ENCODE results near the gene ASPSCR1. TPM values are rescaled to one million over a fixed set of nuclear protein-coding genes. Genes with fewer than 3 reads are reported as not detected.

ASPSCR1 gene
- total and polyA plus RNA-seq, 2 of the 4 experiments (the other 2 are of a cell fraction): 7.2 to 17.2 TPM

- Histone ChIP-seq H4K8ac (ENCODE audit: low read depth in 2 of 2, low read length in 2 of 2) (no peak overlapping the region), H3K36me3 (ENCODE audit: control insufficient read depth, insufficient read depth, low read length) (peaks cover 39% of the 10 kb centered on the region), H3K4me2 (ENCODE audit: low read depth, low read length) (no peak overlapping the region), H2BK15ac (ENCODE audit: low read depth, low read length) (no peak overlapping the region), H3K14ac (replicated peaks; ENCODE audit: low read depth, low read length) (no peak overlapping the region), H4K5ac (ENCODE audit: low read depth, low read length) (no peak overlapping the region), H2BK20ac (ENCODE audit: low read depth, low read length) (no peak overlapping the region), H3K4me1 (ENCODE audit: control insufficient read depth, insufficient read depth, low read length) (peaks cover 18% of the 10 kb centered on the region), H2BK120ac (ENCODE audit: low read depth, low read length) (no peak overlapping the region), H3K27me3 (ENCODE audit: control insufficient read depth, insufficient read depth, low read length) (no peaks in the 10 kb centered on the region), H3K4ac (ENCODE audit: low read depth, low read length) (no peak overlapping the region), H3K79me1 (ENCODE audit: low read depth in 1 of 2, low read length in 2 of 2) (peaks cover 10 to 37% of the 10 kb centered on the region in 2 experiments), H3K27ac (ENCODE audit: insufficient read depth, low read length) (no peak overlapping the region), H2AK9ac (replicated peaks; ENCODE audit: low read depth, low read length, poor library complexity) (no peak overlapping the region), H2AFZ (replicated peaks; ENCODE audit: low read length, poor library complexity) (no peak overlapping the region), H2AK5ac (ENCODE audit: low read depth, low read length) (no peak overlapping the region), H3K4me3 (ENCODE audit: insufficient read depth, low read depth, low read length) (no peak overlapping the region), H4K91ac (ENCODE audit: insufficient read depth, low read depth, low read length) (no peak overlapping the region), H4K20me1 (ENCODE audit: insufficient read depth, low read length) (peaks cover 7% of the 10 kb centered on the region), H3K9me1 (ENCODE audit: insufficient read depth, low read length) (peaks cover 7% of the 10 kb centered on the region), H3K9ac (ENCODE audit: low read depth, low read length) (no peak overlapping the region), H3K23ac (ENCODE audit: low read depth, low read length) (no peak overlapping the region), H2BK5ac (ENCODE audit: low read depth, low read length, poor library complexity, severe bottlenecking) (no peak overlapping the region), H3K9me3 (ENCODE audit: control insufficient read depth, insufficient read depth, low read length) (no peaks in the 10 kb centered on the region), H3K18ac (ENCODE audit: low read depth, low read length) (no peak overlapping the region), H3K56ac (ENCODE audit: extremely low read depth, insufficient read depth, low read length) (no peak overlapping the region)
- POLR2A ChIA-PET (ENCODE audit: unreplicated experiment): no interaction called here
- 100% methylated on average over 3 of the region's 16 CpGs; no CpG with 5 or more reads in 1 of the 2 experiments for WGBS, 2 experiments (ENCODE audit: extremely low coverage in 2 of 2, insufficient read length in 1 of 2)
- no TSS peak for BruUV-seq (replicated peaks)
- in situ Hi-C loops (cut with MboI; ENCODE audit: low sequenced_read_pairs): no loop called here
- no peak for TF ChIP-seq POLR2A (IDR thresholded peaks at IDR 0.05; ENCODE audit: low read depth, low read length)
- TF ChIP-seq MAZ (IDR thresholded peaks at IDR 0.05; ENCODE audit: borderline replicate concordance, low read depth, low read length): no peak
- no peak for TF ChIP-seq USF2 (IDR thresholded peaks at IDR 0.05; ENCODE audit: low read depth, low read length)
- TF ChIP-seq NFE2L2 (IDR thresholded peaks at IDR 0.05; ENCODE audit: low read depth, low read length): no peak
- no peak for TF ChIP-seq CTCF (conservative IDR thresholded peaks at IDR 0.05; ENCODE audit: low read depth, low read length)
- no peak for TF ChIP-seq RFX5 (IDR thresholded peaks at IDR 0.05; ENCODE audit: low read depth, low read length)
- TF ChIP-seq RCOR1 (IDR thresholded peaks at IDR 0.05; ENCODE audit: insufficient replicate concordance, low read length): no peak
- no peak for TF ChIP-seq ELK1 (IDR thresholded peaks at IDR 0.05; ENCODE audit: borderline replicate concordance, low read depth, low read length)
- no peak for TF ChIP-seq RAD21 (IDR thresholded peaks at IDR 0.05; ENCODE audit: low read length)
- no peak for TF ChIP-seq FOS (IDR thresholded peaks at IDR 0.05; ENCODE audit: low read depth, low read length)
- no peak for TF ChIP-seq MXI1 (IDR thresholded peaks at IDR 0.05; ENCODE audit: borderline replicate concordance, low read depth, low read length)
- TF ChIP-seq SMC3 (IDR thresholded peaks at IDR 0.05; ENCODE audit: low read depth, low read length): no peak
- no peak for TF ChIP-seq CEBPB (IDR thresholded peaks at IDR 0.05; ENCODE audit: low read depth, low read length)
- TF ChIP-seq MAFK (IDR thresholded peaks at IDR 0.05; ENCODE audit: low read depth, low read length): no peak
- TF ChIP-seq CHD1 (IDR thresholded peaks at IDR 0.05; ENCODE audit: low read depth, low read length): no peak
- no peak for TF ChIP-seq BHLHE40 (IDR thresholded peaks at IDR 0.05; ENCODE audit: low read depth, low read length)
- dilution Hi-C loops (cut with HindIII; ENCODE audit: low sequenced_read_pairs, unreplicated experiment): no loop called here
- ATAC-seq (ENCODE audit: low read depth) (no peak), DNase-seq (no peak)
- intact Hi-C loops (cut with micrococcal nuclease): no loop called here
- CTCF ChIA-PET: no interaction called here
These were observed 72.1 kb downstream of the ASPSCR1 start for GRCh38 chr17:82049521-82049971.
